IPS-18a (cell line): ENCODE results near the gene MAPK14.
"Not testable (repeated sequence)": the region's sequence is repeated elsewhere in the genome, so short reads cannot be mapped to it uniquely, and the experiment has no call there.

Experiments
- H3K27ac ChIP-seq: one replicate; pipeline ENCODE4 v1.5.1; 2013; ENCODE audit warnings: low read length
- H3K27me3 ChIP-seq: one replicate; pipeline ENCODE4 v1.6.1; 2013; ENCODE audit warnings: mild to moderate bottlenecking, low read length; ENCODE audit not compliant: control insufficient read depth, insufficient read depth
- H3K36me3 ChIP-seq: one replicate; pipeline ENCODE4 v1.6.1; 2013; ENCODE audit warnings: low read depth, low read length; ENCODE audit not compliant: control insufficient read depth
- H3K4me1 ChIP-seq: one replicate; pipeline ENCODE4 v1.6.1; 2013; ENCODE audit warnings: low read depth, low read length; ENCODE audit not compliant: control insufficient read depth
- H3K4me3 ChIP-seq: one replicate; pipeline ENCODE4 v1.5.1; 2013; ENCODE audit warnings: low read length
- H3K9ac ChIP-seq: one replicate; pipeline ENCODE4 v1.6.1; 2013; ENCODE audit warnings: mild to moderate bottlenecking, low read length, moderate library complexity
- H3K9me3 ChIP-seq: one replicate; pipeline ENCODE4 v1.6.1; 2013; ENCODE audit warnings: low read depth, low read length; ENCODE audit not compliant: control insufficient read depth

MAPK14 gene

GRCh38 chr6:36120018-36120417 lies 92.4 kb downstream of the MAPK14 start:
- H3K4me3 ChIP-seq: no peak overlapping the region
- H3K4me1 ChIP-seq: peaks cover 4% of the 10 kb centered on the region
- no peaks in the 10 kb centered on the region for H3K9me3 ChIP-seq
- H3K9ac ChIP-seq: no peak overlapping the region
- H3K27me3 ChIP-seq: no peaks in the 10 kb centered on the region
- H3K36me3 ChIP-seq: no peaks in the 10 kb centered on the region
- H3K27ac ChIP-seq: no peak overlapping the region

GRCh38 chr6:36120539-36120938 lies 92.9 kb downstream of the MAPK14 start:
- Histone ChIP-seq H3K27me3 (no peaks in the 10 kb centered on the region), H3K9ac (no peak overlapping the region), H3K9me3 (no peaks in the 10 kb centered on the region), H3K4me1 (peaks cover 4% of the 10 kb centered on the region), H3K4me3 (no peak overlapping the region), H3K36me3 (no peaks in the 10 kb centered on the region), H3K27ac (no peak overlapping the region)

DNA sequence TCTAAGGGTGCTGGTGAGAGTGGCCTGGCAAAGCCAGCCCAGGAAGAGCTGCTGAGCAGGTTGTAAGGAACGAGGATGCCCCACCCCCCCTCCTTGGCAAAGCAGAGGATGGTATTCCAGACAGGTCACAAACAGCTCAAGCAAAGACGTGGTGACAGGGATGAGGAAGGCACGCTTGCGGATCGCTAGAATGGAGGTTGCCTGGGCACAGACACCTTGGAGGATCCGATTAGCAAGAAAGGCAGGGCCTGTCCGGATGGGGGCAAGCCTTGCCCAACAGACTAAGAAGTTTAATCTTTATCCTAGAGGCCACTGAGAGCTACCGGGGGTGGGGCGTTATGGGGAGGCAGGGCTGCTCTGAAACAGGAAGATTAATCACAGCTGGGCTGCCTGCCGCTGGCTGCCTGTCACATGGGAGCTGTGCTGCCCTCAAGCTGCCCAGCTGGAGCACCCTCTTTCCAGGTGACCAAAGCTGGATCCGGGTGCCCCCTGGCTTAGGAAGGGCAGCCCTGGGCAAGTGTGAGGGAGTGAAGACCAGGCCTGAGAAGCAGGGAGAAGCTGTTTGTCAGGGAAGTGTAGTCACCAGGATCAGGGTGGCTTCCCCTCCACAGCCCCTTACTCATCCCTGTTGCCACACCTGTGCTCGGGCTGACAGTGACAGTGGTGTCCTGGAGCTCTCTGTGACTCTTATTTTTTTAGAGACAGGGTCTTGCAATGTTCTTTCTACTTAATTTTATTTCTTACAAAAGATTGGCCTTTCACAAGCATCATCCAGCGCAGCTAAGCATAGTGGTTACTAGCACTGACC lies 93.6 kb downstream of the MAPK14 start:
- no peaks in the 10 kb centered on the region for H3K27me3 ChIP-seq
- H3K36me3 ChIP-seq: no peaks in the 10 kb centered on the region
- H3K4me1 ChIP-seq: peaks cover 3% of the 10 kb centered on the region
- H3K4me3 ChIP-seq: no peak overlapping the region
- no peaks in the 10 kb centered on the region for H3K9me3 ChIP-seq
- no peak overlapping the region for H3K9ac ChIP-seq
- H3K27ac ChIP-seq: no peak overlapping the region

DNA sequence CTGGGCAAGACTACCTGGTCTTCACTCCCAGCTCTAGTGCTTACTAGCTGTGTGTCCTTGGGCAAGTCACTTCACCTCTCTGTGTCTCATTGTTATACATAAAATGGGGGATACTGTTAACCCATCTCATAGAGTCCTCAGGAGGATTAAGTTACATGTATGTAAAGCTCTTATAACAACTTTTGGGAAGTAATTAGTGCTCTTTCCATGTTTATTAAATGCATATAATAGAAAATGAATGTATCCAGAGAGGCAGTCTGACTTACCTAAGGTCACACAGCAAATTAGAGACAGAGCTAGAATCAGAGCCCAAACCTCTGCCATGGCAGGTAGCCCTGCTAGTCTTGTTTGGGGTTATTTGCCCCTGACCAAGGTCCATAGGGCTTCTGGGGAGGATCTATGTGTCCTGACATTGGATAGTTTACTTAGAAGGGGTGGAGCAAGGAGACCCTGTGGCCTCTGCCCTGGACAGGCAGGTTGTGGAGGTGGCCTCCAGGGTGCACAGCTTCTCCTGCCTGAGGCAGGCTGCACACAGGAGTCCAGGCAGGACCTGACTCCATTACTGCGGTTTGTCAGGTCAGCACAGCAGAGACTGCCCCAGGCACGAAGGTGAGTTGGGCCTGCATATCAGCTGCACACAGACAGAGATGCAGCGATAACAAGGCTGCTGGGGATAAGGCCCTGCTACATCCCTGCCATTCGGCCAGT lies 94.3 kb downstream of the MAPK14 start:
- no peaks in the 10 kb centered on the region for H3K27me3 ChIP-seq
- no peak overlapping the region for H3K9ac ChIP-seq
- no peaks in the 10 kb centered on the region for H3K9me3 ChIP-seq
- no peak overlapping the region for H3K4me3 ChIP-seq
- no peaks in the 10 kb centered on the region for H3K36me3 ChIP-seq
- H3K27ac ChIP-seq: no peak overlapping the region
- H3K4me1 ChIP-seq: no peaks in the 10 kb centered on the region

GRCh38 chr6:36122495-36123269 lies 95.1 kb downstream of the MAPK14 start:
- no peak overlapping the region for H3K4me3 ChIP-seq
- no peaks in the 10 kb centered on the region for H3K9me3 ChIP-seq
- no peak overlapping the region for H3K27ac ChIP-seq
- H3K36me3 ChIP-seq: no peaks in the 10 kb centered on the region
- no peaks in the 10 kb centered on the region for H3K27me3 ChIP-seq
- H3K9ac ChIP-seq: no peak overlapping the region
- no peaks in the 10 kb centered on the region for H3K4me1 ChIP-seq

DNA sequence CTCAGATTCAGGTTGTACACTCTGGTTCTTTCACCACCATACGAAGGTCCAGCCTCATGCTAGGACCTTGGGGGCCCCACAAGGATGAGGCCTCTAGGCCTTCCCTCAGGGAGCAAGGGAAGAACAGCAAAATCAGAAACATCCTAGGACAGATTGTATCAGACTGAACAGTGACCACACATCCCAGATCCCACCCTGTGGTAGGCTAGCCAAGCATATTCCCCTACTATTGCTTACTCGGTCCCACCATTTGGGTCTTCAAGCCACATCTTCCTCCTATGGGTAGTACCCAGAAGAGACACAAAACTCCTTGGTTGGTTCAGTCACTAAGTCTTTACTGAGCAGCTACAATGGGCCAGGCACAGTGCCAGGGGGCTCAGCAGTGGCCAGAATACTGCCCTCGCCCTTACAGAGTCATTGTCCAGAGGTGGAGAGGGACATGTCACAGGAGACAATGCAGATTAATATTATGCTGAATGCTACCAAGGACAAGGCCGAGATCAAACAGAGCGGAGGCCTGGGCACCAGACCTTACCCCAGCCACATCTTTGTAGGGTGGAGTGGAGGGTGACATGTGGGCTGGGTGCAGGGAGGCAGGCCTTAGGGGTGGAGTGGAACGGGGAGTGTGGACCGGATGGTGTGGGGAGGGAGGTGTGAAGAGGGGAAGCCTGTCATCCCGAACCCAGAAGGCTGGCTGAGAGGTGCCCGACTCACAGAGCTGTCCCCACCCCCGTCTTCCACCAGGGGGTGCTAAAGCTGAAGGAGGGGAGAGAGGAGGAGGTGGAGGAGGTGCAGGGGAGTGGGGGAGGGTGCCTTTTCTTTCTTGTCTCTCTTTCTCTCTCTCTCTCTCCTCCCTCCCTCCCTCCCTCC lies 95.9 kb downstream of the MAPK14 start:
- no peak overlapping the region for H3K4me3 ChIP-seq
- H3K27me3 ChIP-seq: no peaks in the 10 kb centered on the region
- no peaks in the 10 kb centered on the region for H3K4me1 ChIP-seq
- no peaks in the 10 kb centered on the region for H3K9me3 ChIP-seq
- no peak overlapping the region for H3K27ac ChIP-seq
- no peaks in the 10 kb centered on the region for H3K36me3 ChIP-seq
- H3K9ac ChIP-seq: no peak overlapping the region

GRCh38 chr6:36124346-36124745 lies 96.7 kb downstream of the MAPK14 start:
- H3K27me3 ChIP-seq, H3K27ac ChIP-seq, H3K4me3 ChIP-seq, H3K9me3 ChIP-seq, H3K9ac ChIP-seq, H3K36me3 ChIP-seq, H3K4me1 ChIP-seq: not testable (repeated sequence)

DNA sequence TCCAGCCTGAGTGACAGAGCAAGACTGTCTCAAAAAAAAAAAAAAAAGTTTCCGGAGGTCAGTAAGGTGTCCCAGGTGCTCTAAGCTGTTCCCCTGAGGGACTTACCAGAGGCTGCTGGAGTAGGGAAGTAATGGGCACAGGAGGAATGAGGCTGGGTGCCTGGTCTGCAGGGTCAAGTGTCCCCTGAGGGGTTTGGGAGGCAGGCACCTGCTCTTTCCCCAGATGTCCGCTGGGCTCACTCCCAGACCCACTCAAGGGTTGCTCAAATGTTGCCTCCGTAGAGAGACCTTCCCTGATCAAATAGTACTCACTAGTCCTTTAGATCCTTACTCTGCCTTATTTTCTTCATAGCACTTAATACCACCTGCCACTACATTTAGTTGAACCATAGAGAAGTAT lies 97.3 kb downstream of the MAPK14 start:
- Histone ChIP-seq H3K4me1 (no peaks in the 10 kb centered on the region), H3K9me3 (no peaks in the 10 kb centered on the region), H3K9ac (no peak overlapping the region), H3K36me3 (no peaks in the 10 kb centered on the region), H3K4me3 (no peak overlapping the region), H3K27ac (no peak overlapping the region), H3K27me3 (peaks cover 7% of the 10 kb centered on the region)

- Histone ChIP-seq H3K4me1 (no peaks in the 10 kb centered on the region), H3K27ac (no peak overlapping the region), H3K27me3 (peaks cover 11% of the 10 kb centered on the region), H3K9ac (no peak overlapping the region), H3K4me3 (no peak overlapping the region), H3K9me3 (no peaks in the 10 kb centered on the region), H3K36me3 (no peaks in the 10 kb centered on the region)
Measured at GRCh38 chr6:36125575-36125974, 98.0 kb downstream of the MAPK14 start.

DNA sequence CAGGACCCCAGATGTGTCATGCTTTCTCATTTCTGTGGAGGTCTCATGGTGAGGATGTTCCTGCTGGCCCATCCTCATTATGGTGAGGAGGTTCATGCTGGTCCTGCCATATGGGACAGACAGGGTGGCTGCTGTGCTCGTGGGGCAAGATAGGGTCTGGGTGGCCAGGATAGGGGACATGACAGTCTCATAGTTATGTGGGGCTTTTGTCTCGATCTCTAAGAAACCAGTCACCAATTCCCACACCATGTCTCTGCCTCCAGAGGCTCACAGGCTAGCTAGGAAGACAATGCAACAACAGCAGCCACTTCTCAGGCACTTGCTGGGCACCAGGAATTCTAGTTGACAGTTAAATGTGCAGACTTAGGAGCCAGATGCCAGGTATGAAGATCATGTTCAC lies 98.5 kb downstream of the MAPK14 start:
- H3K9ac ChIP-seq: no peak overlapping the region
- H3K27me3 ChIP-seq: peaks cover 16% of the 10 kb centered on the region
- no peak overlapping the region for H3K27ac ChIP-seq
- H3K9me3 ChIP-seq: no peaks in the 10 kb centered on the region
- peaks cover 4% of the 10 kb centered on the region for H3K4me1 ChIP-seq
- H3K4me3 ChIP-seq: no peak overlapping the region
- H3K36me3 ChIP-seq: no peaks in the 10 kb centered on the region
